RWPE1 (cell line): ENCODE results near the gene CHST1.

Experiments used
- CTCF ChIA-PET: fragments of 350-600 bp; sonication (Branson Sonifier 250); formaldehyde crosslinking; extraction: SDS; loops from one replicate; lab custom pipeline; 2021; lab: Yijun Ruan, JAX
- POLR2A ChIA-PET: fragments of 400-600 bp; formaldehyde crosslinking; extraction: SDS; loops from one replicate; lab custom pipeline; 2020; ENCODE audit warnings: antibody characterized with exemption; ENCODE audit not compliant: low non-redundant PET; lab: Yijun Ruan, JAX
- DNase-seq: peaks from one replicate; pipeline ENCODE4 v3.0.0; 2012; ENCODE audit warnings: low spot score
- H3K27ac ChIP-seq: fragments of 450-650 bp; 2 replicates; pipeline ENCODE4 v1.5.1; 2017
- TF ChIP-seq, protein P1 (sequence below): fragments of 450-650 bp; conservative IDR thresholded peaks from 2 replicates; pipeline ENCODE4 v1.5.1; 2017; ENCODE audit warnings: low read depth, mild to moderate bottlenecking

The CHST1 gene

DNA sequence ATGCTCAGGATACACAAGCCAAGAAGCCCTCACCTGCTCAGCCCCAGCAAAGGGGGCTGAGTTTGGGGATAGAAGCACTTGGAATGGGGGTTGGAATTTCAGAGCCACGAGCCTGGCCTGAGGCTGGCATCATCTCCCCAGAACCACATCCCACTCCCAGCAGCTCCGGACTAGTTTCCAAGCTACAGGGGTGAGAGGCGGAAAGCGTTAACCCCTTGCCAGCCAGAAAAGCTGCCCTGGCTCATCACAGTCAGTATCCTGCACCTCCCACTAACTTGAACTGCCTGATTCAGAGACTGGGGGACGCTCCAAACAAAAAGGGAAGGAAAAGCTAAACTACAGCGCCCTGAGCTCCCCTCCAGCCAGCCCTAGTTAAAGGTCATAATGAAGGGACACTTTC is 19.0 kb upstream of the CHST1 start:
- no peak overlapping the region for H3K27ac ChIP-seq
- no peak for DNase-seq
- ChIA-PET POLR2A (no interaction called here), CTCF (interaction anchor here (0.6 kb wide), 1 partner anchor 89 kb away, joined by 3 read pairs; no protein-coding TSS in a partner anchor)
- TF ChIP-seq, protein P1, sequence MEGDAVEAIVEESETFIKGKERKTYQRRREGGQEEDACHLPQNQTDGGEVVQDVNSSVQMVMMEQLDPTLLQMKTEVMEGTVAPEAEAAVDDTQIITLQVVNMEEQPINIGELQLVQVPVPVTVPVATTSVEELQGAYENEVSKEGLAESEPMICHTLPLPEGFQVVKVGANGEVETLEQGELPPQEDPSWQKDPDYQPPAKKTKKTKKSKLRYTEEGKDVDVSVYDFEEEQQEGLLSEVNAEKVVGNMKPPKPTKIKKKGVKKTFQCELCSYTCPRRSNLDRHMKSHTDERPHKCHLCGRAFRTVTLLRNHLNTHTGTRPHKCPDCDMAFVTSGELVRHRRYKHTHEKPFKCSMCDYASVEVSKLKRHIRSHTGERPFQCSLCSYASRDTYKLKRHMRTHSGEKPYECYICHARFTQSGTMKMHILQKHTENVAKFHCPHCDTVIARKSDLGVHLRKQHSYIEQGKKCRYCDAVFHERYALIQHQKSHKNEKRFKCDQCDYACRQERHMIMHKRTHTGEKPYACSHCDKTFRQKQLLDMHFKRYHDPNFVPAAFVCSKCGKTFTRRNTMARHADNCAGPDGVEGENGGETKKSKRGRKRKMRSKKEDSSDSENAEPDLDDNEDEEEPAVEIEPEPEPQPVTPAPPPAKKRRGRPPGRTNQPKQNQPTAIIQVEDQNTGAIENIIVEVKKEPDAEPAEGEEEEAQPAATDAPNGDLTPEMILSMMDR, result no peak

DNA sequence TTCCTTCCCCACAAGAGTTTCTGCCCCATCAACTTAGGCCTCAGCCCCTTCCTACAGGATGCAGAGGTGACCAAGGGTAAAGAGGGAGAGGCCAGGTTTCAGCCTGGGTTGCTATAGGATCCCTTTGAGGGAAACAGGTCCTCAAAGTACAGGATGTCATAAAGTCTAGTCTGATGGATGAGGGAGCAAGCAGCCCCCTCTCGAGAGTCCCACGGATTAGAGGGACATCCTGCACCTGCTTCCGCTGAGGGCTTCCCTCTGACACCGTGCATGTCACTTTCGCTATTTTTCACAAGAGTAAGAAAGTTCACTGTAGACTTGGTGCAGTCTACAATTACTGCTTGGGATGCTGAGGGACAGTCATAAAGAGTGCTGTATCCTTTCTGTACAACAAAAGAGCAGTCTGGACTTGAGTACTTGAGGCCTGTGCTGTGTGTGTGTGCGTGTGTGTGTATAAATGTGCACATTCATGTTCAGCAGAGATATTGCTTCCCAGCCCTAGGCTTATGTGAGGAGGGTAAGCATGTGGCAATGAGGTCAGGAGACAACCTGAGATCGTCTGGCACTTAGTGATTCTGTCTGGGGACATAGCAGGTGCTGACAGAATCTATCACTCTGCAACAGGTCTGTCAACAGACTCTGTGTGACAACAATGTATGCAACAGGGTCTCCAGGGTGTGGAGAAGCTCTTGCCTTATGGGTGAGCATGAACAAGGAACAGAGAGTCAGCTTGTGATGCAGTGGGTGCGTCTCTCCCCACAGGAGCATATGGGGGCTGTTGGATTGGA is 18.0 kb upstream of the CHST1 start:
- no peak overlapping the region for H3K27ac ChIP-seq
- TF ChIP-seq, protein P1, result no peak
- ChIA-PET CTCF (no interaction called here), POLR2A (no interaction called here)
- no peak for DNase-seq

DNA sequence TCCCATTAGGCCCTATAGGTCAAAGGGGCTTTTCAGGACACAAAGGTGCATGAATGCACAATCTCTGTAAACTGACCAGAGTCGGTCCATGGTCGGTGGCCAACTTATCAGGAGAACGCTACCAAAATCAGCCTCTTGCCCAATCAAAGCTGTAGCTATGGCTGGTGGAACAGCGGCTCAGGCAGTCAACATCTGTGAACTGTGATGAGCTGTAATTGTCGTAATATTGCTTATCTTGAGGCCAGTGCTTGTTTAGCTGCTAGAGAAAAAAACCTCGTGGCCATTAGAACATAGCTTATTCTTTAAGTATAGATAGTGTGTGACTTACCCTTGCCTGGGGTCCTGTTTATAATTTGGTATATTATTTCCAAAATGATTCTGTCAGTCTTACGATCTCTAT is 14.4 kb upstream of the CHST1 start:
- H3K27ac ChIP-seq, result no peak overlapping the region
- CTCF ChIA-PET, result interaction anchor here (1.0 kb wide), 1 partner anchor 10 kb away, joined by 3 read pairs; no protein-coding TSS in a partner anchor
- POLR2A ChIA-PET, result no interaction called here
- DNase-seq, result no peak
- TF ChIP-seq, protein P1, result no peak

GRCh38 chr11:45678976-45679375 is 13.6 kb upstream of the CHST1 start:
- DNase-seq, result no peak
- POLR2A ChIA-PET, result no interaction called here
- H3K27ac ChIP-seq, result no peak overlapping the region
- TF ChIP-seq, protein P1, result no peak
- CTCF ChIA-PET, result interaction anchor here (0.6 to 1.2 kb wide), 2 partner anchors 20 to 24 kb away, joined by 3 to 4 read pairs; no protein-coding TSS in a partner anchor

- ChIA-PET POLR2A (no interaction called here), CTCF (no interaction called here)
- DNase-seq, result no peak
- H3K27ac ChIP-seq, result no peak overlapping the region
- TF ChIP-seq, protein P1, result no peak
Observed at GRCh38 chr11:45677770-45678512, 12.5 kb upstream of the CHST1 start.

DNA sequence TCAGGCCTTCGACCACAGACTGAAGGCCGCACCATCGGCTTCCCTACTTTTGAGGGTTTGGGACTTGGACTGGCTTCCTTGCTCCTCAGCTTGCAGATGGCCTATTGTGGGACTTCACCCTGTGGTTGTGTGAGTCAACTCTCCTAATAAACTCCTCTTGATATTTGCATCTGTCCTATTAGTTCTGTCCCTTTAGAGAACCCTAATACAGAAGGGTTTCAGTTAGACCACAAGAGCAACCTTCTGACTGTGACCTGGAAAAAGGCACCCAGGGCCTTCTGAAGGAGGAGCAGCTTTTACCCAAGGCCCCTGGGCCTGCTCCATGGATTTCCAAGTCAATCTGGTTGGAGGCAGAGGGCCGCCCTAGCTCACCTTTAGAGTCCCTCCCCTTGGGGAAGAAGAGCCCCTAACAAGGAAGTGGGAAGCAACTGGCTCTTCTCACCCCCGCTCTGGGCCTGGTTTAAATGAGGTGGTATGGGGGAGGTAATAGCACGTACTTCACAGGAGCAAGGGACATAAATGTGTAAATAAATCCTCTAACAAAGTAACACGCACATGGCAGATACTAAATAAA is 11.2 kb upstream of the CHST1 start:
- CTCF ChIA-PET, result no interaction called here
- TF ChIP-seq, protein P1, result no peak
- DNase-seq, result no peak
- no peak overlapping the region for H3K27ac ChIP-seq
- POLR2A ChIA-PET, result no interaction called here
